ENCODE measurements around the gene LRRC7.

DNA sequence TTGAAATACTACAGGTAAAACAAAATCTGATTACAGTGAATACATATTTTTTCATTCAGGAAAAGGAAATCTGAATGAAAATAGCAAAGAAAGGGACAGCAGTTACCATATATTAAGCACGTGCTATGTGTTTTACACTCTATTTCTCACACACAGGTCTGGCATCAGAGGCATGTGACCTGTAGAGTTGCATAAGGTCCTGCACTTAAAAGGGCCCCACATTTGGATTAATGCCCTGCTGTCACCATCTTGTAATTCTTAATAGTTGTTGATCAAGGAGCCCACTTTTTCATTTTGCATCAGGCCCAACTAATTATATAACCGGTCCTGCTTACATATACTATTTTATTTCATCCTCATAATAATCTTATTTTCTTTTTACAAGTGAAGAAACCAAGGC, 511.8 kb downstream of the LRRC7 start:
- TF ChIP-seq, protein P1, sequence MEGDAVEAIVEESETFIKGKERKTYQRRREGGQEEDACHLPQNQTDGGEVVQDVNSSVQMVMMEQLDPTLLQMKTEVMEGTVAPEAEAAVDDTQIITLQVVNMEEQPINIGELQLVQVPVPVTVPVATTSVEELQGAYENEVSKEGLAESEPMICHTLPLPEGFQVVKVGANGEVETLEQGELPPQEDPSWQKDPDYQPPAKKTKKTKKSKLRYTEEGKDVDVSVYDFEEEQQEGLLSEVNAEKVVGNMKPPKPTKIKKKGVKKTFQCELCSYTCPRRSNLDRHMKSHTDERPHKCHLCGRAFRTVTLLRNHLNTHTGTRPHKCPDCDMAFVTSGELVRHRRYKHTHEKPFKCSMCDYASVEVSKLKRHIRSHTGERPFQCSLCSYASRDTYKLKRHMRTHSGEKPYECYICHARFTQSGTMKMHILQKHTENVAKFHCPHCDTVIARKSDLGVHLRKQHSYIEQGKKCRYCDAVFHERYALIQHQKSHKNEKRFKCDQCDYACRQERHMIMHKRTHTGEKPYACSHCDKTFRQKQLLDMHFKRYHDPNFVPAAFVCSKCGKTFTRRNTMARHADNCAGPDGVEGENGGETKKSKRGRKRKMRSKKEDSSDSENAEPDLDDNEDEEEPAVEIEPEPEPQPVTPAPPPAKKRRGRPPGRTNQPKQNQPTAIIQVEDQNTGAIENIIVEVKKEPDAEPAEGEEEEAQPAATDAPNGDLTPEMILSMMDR (conservative IDR thresholded peaks at IDR 0.05; ENCODE audit: low read depth, low read length): no peak
- no peak for TF ChIP-seq EZH2 (IDR thresholded peaks at IDR 0.05; ENCODE audit: borderline replicate concordance, low read depth, low read length, poor library complexity, severe bottlenecking)
